ENCODE measurements around the gene KCNN2. TPM values are rescaled to one million over a fixed set of nuclear protein-coding genes. Genes with fewer than 3 reads are reported as not detected.

KCNN2 gene
- total RNA-seq (ENCODE audit: unreplicated experiment): 2.4 TPM
- long read RNA-seq, partial matches to known transcripts: 0 of 1 reads
- long read RNA-seq, other reads (novel, unspliced or antisense): 0 of 1 reads

DNA sequence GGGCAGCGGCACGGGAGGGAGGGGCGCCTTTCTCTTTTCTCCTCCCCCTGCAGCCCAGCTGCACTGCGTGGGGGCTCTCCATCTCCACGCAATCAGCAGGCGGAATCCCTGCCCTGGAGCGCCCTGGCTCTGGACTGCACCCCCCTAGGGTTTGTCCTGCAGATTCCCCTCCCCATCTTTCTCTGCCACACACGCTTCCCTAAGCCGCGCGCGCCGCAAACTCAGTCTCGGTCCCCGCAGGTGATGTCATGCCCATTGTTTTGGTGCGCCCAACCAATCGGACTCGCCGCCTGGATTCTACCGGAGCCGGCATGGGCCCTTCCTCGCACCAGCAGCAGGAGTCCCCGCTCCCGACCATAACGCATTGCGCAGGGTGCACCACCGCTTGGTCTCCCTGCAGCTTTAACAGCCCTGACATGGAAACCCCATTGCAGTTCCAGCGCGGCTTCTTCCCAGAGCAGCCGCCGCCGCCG is at the start of gene KCNN2:
Gene KCNN2, plus strand, starts transcription at position 347 of the 473 bp plus-strand sequence. Its CDS starts 70 bp downstream, at position 417.
- Mint-ChIP-seq H3K27me3 (ENCODE audit: unreplicated experiment) (peaks cover 5% of the 10 kb centered on the region), H3K4me3 (ENCODE audit: unreplicated experiment) (peak within 1 kb of the TSS; percentile 99), H3K36me3 (ENCODE audit: low read depth, unreplicated experiment) (no peaks in the 10 kb centered on the region), H3K9me3 (ENCODE audit: unreplicated experiment) (no peaks in the 10 kb centered on the region), H3K27ac (ENCODE audit: unreplicated experiment) (peak within 1 kb of the TSS; percentile 78), H3K4me1 (ENCODE audit: unreplicated experiment) (peaks cover 8% of the 10 kb centered on the region)
- DNase-seq (ENCODE audit: low spot score): peak; percentile 86
- TF ChIP-seq, protein P1, sequence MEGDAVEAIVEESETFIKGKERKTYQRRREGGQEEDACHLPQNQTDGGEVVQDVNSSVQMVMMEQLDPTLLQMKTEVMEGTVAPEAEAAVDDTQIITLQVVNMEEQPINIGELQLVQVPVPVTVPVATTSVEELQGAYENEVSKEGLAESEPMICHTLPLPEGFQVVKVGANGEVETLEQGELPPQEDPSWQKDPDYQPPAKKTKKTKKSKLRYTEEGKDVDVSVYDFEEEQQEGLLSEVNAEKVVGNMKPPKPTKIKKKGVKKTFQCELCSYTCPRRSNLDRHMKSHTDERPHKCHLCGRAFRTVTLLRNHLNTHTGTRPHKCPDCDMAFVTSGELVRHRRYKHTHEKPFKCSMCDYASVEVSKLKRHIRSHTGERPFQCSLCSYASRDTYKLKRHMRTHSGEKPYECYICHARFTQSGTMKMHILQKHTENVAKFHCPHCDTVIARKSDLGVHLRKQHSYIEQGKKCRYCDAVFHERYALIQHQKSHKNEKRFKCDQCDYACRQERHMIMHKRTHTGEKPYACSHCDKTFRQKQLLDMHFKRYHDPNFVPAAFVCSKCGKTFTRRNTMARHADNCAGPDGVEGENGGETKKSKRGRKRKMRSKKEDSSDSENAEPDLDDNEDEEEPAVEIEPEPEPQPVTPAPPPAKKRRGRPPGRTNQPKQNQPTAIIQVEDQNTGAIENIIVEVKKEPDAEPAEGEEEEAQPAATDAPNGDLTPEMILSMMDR (IDR thresholded peaks at IDR 0.05; ENCODE audit: unreplicated experiment): no peak

GRCh38 chr5:114312658-114313057 is 49.2 kb upstream of the KCNN2 start:
- no peaks in the 10 kb centered on the region for H3K9me3 Mint-ChIP-seq (ENCODE audit: unreplicated experiment)
- peaks cover 11% of the 10 kb centered on the region for H3K4me1 Mint-ChIP-seq (ENCODE audit: unreplicated experiment)
- no peak overlapping the region for H3K4me3 Mint-ChIP-seq (ENCODE audit: unreplicated experiment)
- H3K27me3 Mint-ChIP-seq (ENCODE audit: unreplicated experiment): no peaks in the 10 kb centered on the region
- H3K36me3 Mint-ChIP-seq (ENCODE audit: low read depth, unreplicated experiment): no peaks in the 10 kb centered on the region
- DNase-seq (ENCODE audit: low spot score): no peak
- TF ChIP-seq, protein P1 (IDR thresholded peaks at IDR 0.05; ENCODE audit: unreplicated experiment): no peak
- no peak overlapping the region for H3K27ac Mint-ChIP-seq (ENCODE audit: unreplicated experiment)

- Mint-ChIP-seq H3K9me3 (ENCODE audit: unreplicated experiment) (no peaks in the 10 kb centered on the region), H3K36me3 (ENCODE audit: low read depth, unreplicated experiment) (no peaks in the 10 kb centered on the region), H3K4me3 (ENCODE audit: unreplicated experiment) (no peak overlapping the region), H3K27ac (ENCODE audit: unreplicated experiment) (no peak overlapping the region), H3K27me3 (ENCODE audit: unreplicated experiment) (no peaks in the 10 kb centered on the region), H3K4me1 (ENCODE audit: unreplicated experiment) (peaks cover 17% of the 10 kb centered on the region)
- TF ChIP-seq, protein P1 (IDR thresholded peaks at IDR 0.05; ENCODE audit: unreplicated experiment): no peak
- DNase-seq (ENCODE audit: low spot score): no peak
These were observed 47.8 kb upstream of the KCNN2 start for GRCh38 chr5:114314061-114314460.

DNA sequence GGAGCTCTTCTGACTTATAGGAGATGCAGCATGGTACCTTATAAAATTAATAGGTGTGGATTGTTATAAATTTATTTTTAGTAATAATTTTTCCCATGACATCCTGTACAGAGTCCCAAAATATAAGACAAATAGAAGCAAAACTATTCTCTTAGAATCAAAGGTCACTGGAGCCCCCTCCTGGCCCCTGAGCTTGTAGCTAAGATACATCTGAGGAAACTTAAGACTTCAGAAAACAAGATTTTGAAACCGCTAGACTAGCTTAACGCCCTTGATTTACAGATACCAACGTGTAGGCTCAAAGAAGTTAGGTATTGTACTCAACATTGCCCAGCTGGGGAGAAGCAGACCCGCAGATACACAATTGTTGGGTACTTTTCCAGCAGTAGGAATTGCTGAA is 45.7 kb upstream of the KCNN2 start:
- peaks cover 34% of the 10 kb centered on the region for H3K4me1 Mint-ChIP-seq (ENCODE audit: unreplicated experiment)
- no peaks in the 10 kb centered on the region for H3K9me3 Mint-ChIP-seq (ENCODE audit: unreplicated experiment)
- no peaks in the 10 kb centered on the region for H3K36me3 Mint-ChIP-seq (ENCODE audit: low read depth, unreplicated experiment)
- H3K4me3 Mint-ChIP-seq (ENCODE audit: unreplicated experiment): no peak overlapping the region
- TF ChIP-seq, protein P1 (IDR thresholded peaks at IDR 0.05; ENCODE audit: unreplicated experiment): no peak
- H3K27me3 Mint-ChIP-seq (ENCODE audit: unreplicated experiment): no peaks in the 10 kb centered on the region
- H3K27ac Mint-ChIP-seq (ENCODE audit: unreplicated experiment): no peak overlapping the region
- DNase-seq (ENCODE audit: low spot score): no peak

DNA sequence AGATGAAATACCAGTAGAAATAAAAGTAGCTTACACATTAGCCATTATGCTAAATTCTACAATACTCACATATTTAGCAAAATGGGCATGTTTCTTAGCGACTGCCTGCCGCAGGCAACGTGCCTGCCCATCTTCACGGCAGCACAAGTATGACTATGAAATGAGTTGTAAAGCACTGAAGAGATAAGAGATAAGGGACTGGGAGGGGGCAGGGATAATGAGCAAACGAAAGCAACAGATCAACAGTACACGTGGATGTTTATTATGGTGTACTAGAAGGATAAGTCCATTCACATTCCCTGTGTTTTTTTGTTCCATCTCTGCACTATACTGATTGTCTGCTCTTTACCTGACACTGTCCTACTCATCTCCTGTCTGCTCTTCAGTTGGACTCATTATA is 44.1 kb upstream of the KCNN2 start:
- Mint-ChIP-seq H3K9me3 (ENCODE audit: unreplicated experiment) (no peaks in the 10 kb centered on the region), H3K27me3 (ENCODE audit: unreplicated experiment) (no peaks in the 10 kb centered on the region), H3K36me3 (ENCODE audit: low read depth, unreplicated experiment) (no peaks in the 10 kb centered on the region), H3K27ac (ENCODE audit: unreplicated experiment) (no peak overlapping the region), H3K4me3 (ENCODE audit: unreplicated experiment) (no peak overlapping the region), H3K4me1 (ENCODE audit: unreplicated experiment) (peaks cover 40% of the 10 kb centered on the region)
- TF ChIP-seq, protein P1 (IDR thresholded peaks at IDR 0.05; ENCODE audit: unreplicated experiment): no peak
- no peak for DNase-seq (ENCODE audit: low spot score)
